ENCODE results near the gene NFATC1.

GRCh38 chr18:79418642-79419041 lies 22.9 kb downstream of the NFATC1 start:
- TF ChIP-seq CTCF (IDR thresholded peaks at IDR 0.05) (no peak), MAFK (IDR thresholded peaks at IDR 0.05; ENCODE audit: partially characterized antibody) (no peak), PHF8 (IDR thresholded peaks at IDR 0.05; ENCODE audit: borderline replicate concordance, low read depth) (no peak), KDM5A (IDR thresholded peaks at IDR 0.05) (no peak), POLR2A (IDR thresholded peaks at IDR 0.05; ENCODE audit: low read length) (no peak), EP300 (IDR thresholded peaks at IDR 0.05) (no peak), MAX (IDR thresholded peaks at IDR 0.05) (no peak), POLR2AphosphoS2 (conservative IDR thresholded peaks at IDR 0.05; ENCODE audit: low read length) (no peak), E2F6 (IDR thresholded peaks at IDR 0.05; ENCODE audit: borderline replicate concordance, low read depth) (no peak)
